AG09319 (cell line): ENCODE measurements around the gene C6orf15.

Experiments
- DNase-seq: peaks from one replicate; pipeline ENCODE4 v3.0.0-alpha.2; 2010; ENCODE audit warnings: low read depth; ENCODE audit errors: extremely low read depth
- TF ChIP-seq, protein P1 (sequence below): IDR thresholded peaks from 2 replicates; pipeline ENCODE4 v1.5.1; 2011; ENCODE audit warnings: low read depth, mild to moderate bottlenecking, inconsistent platforms, low read length, moderate library complexity

C6orf15 gene

DNA sequence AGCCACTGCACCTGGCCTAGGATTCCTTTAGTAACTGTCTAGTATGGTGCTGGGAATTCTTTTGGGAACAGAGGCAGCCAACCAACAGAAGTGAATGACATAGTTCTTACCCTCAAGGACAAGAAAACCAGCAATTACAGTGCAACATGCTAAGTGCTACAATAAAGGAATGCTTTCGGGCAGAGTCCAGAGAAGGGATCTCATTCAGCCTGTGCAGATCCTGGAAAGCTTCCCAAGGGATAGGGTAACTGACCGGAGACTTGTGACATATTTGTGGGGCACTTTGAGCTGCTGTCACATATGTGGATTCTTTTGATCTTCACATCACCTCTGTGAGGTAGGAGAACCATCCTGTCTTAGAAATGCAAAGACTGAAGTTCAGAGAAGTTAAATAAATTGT, 46.8 kb downstream of the C6orf15 start:
- DNase-seq: no peak
- TF ChIP-seq, protein P1, sequence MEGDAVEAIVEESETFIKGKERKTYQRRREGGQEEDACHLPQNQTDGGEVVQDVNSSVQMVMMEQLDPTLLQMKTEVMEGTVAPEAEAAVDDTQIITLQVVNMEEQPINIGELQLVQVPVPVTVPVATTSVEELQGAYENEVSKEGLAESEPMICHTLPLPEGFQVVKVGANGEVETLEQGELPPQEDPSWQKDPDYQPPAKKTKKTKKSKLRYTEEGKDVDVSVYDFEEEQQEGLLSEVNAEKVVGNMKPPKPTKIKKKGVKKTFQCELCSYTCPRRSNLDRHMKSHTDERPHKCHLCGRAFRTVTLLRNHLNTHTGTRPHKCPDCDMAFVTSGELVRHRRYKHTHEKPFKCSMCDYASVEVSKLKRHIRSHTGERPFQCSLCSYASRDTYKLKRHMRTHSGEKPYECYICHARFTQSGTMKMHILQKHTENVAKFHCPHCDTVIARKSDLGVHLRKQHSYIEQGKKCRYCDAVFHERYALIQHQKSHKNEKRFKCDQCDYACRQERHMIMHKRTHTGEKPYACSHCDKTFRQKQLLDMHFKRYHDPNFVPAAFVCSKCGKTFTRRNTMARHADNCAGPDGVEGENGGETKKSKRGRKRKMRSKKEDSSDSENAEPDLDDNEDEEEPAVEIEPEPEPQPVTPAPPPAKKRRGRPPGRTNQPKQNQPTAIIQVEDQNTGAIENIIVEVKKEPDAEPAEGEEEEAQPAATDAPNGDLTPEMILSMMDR: no peak

DNA sequence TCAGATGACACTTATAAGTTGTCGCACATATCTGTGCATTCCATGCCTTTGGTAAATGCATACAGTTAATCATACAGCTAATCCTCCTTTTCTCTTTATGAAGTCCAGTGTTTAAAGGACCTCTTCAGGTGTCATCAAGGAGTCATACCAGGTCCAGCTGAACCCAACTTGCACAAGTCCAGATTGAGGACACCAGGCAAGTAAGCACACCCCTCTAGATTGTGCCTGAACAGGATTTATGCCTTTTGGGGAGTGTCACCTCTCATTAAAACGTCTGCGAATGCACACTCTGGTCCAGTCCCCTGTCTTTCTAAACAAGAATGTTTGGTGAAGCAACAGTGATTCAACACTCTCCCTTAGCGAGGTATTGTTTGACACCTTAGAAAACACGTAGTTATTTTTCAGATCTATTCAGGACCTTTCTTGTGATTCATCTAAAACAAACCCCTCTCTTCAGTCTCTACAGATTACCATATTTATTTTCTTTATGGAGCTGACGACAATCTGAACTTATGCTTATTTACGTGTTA, 48.4 kb downstream of the C6orf15 start:
- TF ChIP-seq, protein P1: no peak
- no peak for DNase-seq
